ENCODE results near the gene PAGR1. TPM values are rescaled to one million over a fixed set of nuclear protein-coding genes. Genes with fewer than 3 reads are reported as not detected.
"Not testable (repeated sequence)": the region's sequence is repeated elsewhere in the genome, so short reads cannot be mapped to it uniquely, and the experiment has no call there.

Gene PAGR1
- total and polyA plus RNA-seq, 5 donors = 13.7 to 33.8 (median 16.0) TPM

GRCh38 chr16:29858149-29858849 is 42.3 kb downstream of the PAGR1 start:
- intact Hi-C loops (cut with DNase I) = no loop called here
- ATAC-seq (no peak), DNase-seq (no peak)
- H3K27ac ChIP-seq (ENCODE audit: low read length) = no peak overlapping the region
- no peaks in the 10 kb centered on the region for H3K27me3 ChIP-seq (ENCODE audit: control insufficient read depth, insufficient read depth)
- no peaks in the 10 kb centered on the region for H3K9me3 ChIP-seq (ENCODE audit: control insufficient read depth, low read length)
- peaks cover 5% of the 10 kb centered on the region for H3K4me1 ChIP-seq (ENCODE audit: control insufficient read depth, insufficient read depth, low read length)
- no peak overlapping the region for H3K4me3 ChIP-seq (ENCODE audit: low read length)
- 56% methylated on average over 10 of the region's 10 CpGs for WGBS

DNA sequence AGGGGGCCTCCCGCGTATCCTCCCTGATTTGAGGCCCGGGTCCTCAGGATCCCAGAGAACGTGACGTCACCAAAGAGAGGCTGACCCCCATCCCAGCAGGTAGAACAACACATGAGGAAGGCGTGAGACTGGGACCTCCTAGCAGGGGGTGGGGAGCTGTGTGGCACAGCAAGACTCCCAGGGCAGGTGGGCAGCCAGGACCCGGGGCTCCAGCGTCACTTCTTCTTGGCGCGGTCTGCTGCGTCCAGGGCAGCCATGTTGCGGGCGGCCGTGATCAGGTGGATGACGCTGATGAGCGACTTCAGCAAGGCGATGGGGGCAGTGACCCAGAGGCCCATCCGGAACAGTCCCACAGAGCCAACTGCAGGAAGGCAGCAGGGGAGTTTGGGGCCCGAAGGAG is 43.0 kb downstream of the PAGR1 start:
- no peak overlapping the region for H3K27ac ChIP-seq (ENCODE audit: low read length)
- WGBS = 92% methylated on average over 19 of the region's 19 CpGs
- H3K4me3 ChIP-seq (ENCODE audit: low read length) = no peak overlapping the region
- H3K27me3 ChIP-seq (ENCODE audit: control insufficient read depth, insufficient read depth) = no peaks in the 10 kb centered on the region
- no peak for ATAC-seq
- H3K4me1 ChIP-seq (ENCODE audit: control insufficient read depth, insufficient read depth, low read length) = peaks cover 7% of the 10 kb centered on the region
- intact Hi-C loops (cut with DNase I) = no loop called here
- peak in 1 of 3 donors; percentile 53 for DNase-seq
- H3K9me3 ChIP-seq (ENCODE audit: control insufficient read depth, low read length) = no peaks in the 10 kb centered on the region

GRCh38 chr16:29860218-29860617 is 44.3 kb downstream of the PAGR1 start:
- Histone ChIP-seq H3K9me3 (ENCODE audit: control insufficient read depth, low read length) (no peaks in the 10 kb centered on the region), H3K27me3 (ENCODE audit: control insufficient read depth, insufficient read depth) (no peaks in the 10 kb centered on the region), H3K4me1 (ENCODE audit: control insufficient read depth, insufficient read depth, low read length) (peaks cover 7% of the 10 kb centered on the region), H3K27ac (ENCODE audit: low read length) (no peak overlapping the region), H3K4me3 (ENCODE audit: low read length) (no peak overlapping the region)
- DNase-seq (peak; percentile 73 to 86 (median 82)), ATAC-seq (peak; percentile 28 to 53)
- 65% methylated on average over 9 of the region's 9 CpGs for WGBS
- intact Hi-C loops (cut with DNase I) = loop anchor here in 1 of 4 donors (10.0 kb wide), 1 partner anchor 135 kb away; the partner anchor contains the start of genes HIRIP3 and INO80E

GRCh38 chr16:29862383-29862883 is 46.5 kb downstream of the PAGR1 start:
- peaks cover 7% of the 10 kb centered on the region for H3K4me1 ChIP-seq (ENCODE audit: control insufficient read depth, insufficient read depth, low read length)
- H3K27me3 ChIP-seq (ENCODE audit: control insufficient read depth, insufficient read depth) = no peaks in the 10 kb centered on the region
- DNase-seq = peak in 2 of 3 donors; percentile 62 to 64
- H3K9me3 ChIP-seq (ENCODE audit: control insufficient read depth, low read length) = no peaks in the 10 kb centered on the region
- intact Hi-C loops (cut with DNase I) = loop anchor here in 1 of 4 donors (10.0 kb wide), 1 partner anchor 132 kb away; the partner anchor contains the start of genes HIRIP3 and INO80E
- H3K27ac ChIP-seq (ENCODE audit: low read length) = peak overlapping the region; percentile 89
- peak in 1 of 2 donors; percentile 0 for ATAC-seq
- 1% methylated on average over 27 of the region's 27 CpGs for WGBS
- peak overlapping the region; percentile 90 for H3K4me3 ChIP-seq (ENCODE audit: low read length)

GRCh38 chr16:29862884-29863668 is 47.1 kb downstream of the PAGR1 start, which contains the start of gene CDIPT:
TSS of gene CDIPT (minus strand) at chr16:29863226. CDS start at chr16:29862857, 369 bp downstream.
- intact Hi-C loops (cut with DNase I) = loop anchor here in 1 of 4 donors (10.0 kb wide), 1 partner anchor 132 kb away; the partner anchor contains the start of genes HIRIP3 and INO80E
- WGBS = under 1% methylated on average over 56 of the region's 57 CpGs

GRCh38 chr16:29863669-29863984 is 47.7 kb downstream of the PAGR1 start:
- ATAC-seq (no peak), DNase-seq (no peak)
- peak overlapping the region; percentile 57 for H3K27ac ChIP-seq (ENCODE audit: low read length)
- peaks cover 7% of the 10 kb centered on the region for H3K4me1 ChIP-seq (ENCODE audit: control insufficient read depth, insufficient read depth, low read length)
- no peaks in the 10 kb centered on the region for H3K9me3 ChIP-seq (ENCODE audit: control insufficient read depth, low read length)
- intact Hi-C loops (cut with DNase I) = loop anchor here in 1 of 4 donors (10.0 kb wide), 1 partner anchor 131 kb away; the partner anchor contains the start of genes HIRIP3 and INO80E
- peak overlapping the region; percentile 4 for H3K4me3 ChIP-seq (ENCODE audit: low read length)
- 29% methylated on average over 16 of the region's 16 CpGs for WGBS
- H3K27me3 ChIP-seq (ENCODE audit: control insufficient read depth, insufficient read depth) = no peaks in the 10 kb centered on the region

More at GRCh38 chr16:29862884-29863668, 47.1 kb downstream of the PAGR1 start, which contains the start of gene CDIPT:
- peak within 1 kb of the TSS; percentile 89 for H3K27ac ChIP-seq (ENCODE audit: low read length)
- ATAC-seq (peak; percentile 97 to 98), DNase-seq (peak; percentile 95 to 98 (median 96))
- H3K4me1 ChIP-seq (ENCODE audit: control insufficient read depth, insufficient read depth, low read length) = peaks cover 7% of the 10 kb centered on the region
- H3K27me3 ChIP-seq (ENCODE audit: control insufficient read depth, insufficient read depth) = no peaks in the 10 kb centered on the region
- H3K9me3 ChIP-seq (ENCODE audit: control insufficient read depth, low read length) = no peaks in the 10 kb centered on the region
- H3K4me3 ChIP-seq (ENCODE audit: low read length) = peak within 1 kb of the TSS; percentile 90

DNA sequence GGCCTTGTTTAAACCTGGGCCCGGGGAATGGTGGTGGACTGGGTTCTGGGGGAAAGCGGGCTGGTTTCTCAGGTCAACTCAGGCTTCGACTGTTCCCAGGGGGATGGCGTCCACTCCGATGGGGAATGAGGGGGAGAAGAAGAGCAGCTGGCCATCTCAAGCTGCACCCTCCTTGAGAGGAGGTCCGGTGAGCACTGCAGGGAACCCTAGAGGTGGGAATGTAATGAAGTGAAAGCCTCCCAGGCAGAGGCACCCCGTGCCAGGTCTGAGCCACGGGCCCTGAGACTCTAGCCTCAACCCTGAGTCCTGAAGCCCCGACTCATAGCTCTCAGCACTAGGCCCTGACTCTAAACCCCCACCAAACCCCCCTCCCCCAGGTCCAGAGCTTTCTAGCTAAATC is 48.3 kb downstream of the PAGR1 start:
- no peak overlapping the region for H3K27ac ChIP-seq (ENCODE audit: low read length)
- intact Hi-C loops (cut with DNase I) = loop anchor here in 1 of 4 donors (10.0 kb wide), 1 partner anchor 131 kb away; the partner anchor contains the start of genes HIRIP3 and INO80E

GRCh38 chr16:29868396-29869009 is 52.6 kb downstream of the PAGR1 start:
- Histone ChIP-seq H3K9me3 (ENCODE audit: control insufficient read depth, low read length) (no peaks in the 10 kb centered on the region), H3K4me1 (ENCODE audit: control insufficient read depth, insufficient read depth, low read length) (peaks cover 2% of the 10 kb centered on the region), H3K4me3 (ENCODE audit: low read length) (no peak overlapping the region), H3K27ac (ENCODE audit: low read length) (no peak overlapping the region), H3K27me3 (ENCODE audit: control insufficient read depth, insufficient read depth) (no peaks in the 10 kb centered on the region)
- intact Hi-C loops (cut with DNase I) = loop anchor here in 1 of 4 donors (10.0 kb wide), 1 partner anchor 126 kb away; the partner anchor contains the start of genes HIRIP3 and INO80E
- DNase-seq (no peak), ATAC-seq (no peak)
- 78% methylated on average over 8 of the region's 8 CpGs for WGBS

More for the DNA sequence above, 48.3 kb downstream of the PAGR1 start:
- WGBS = 73% methylated on average over 9 of the region's 9 CpGs
- Histone ChIP-seq H3K4me1 (ENCODE audit: control insufficient read depth, insufficient read depth, low read length) (peaks cover 7% of the 10 kb centered on the region), H3K27me3 (ENCODE audit: control insufficient read depth, insufficient read depth) (no peaks in the 10 kb centered on the region), H3K4me3 (ENCODE audit: low read length) (no peak overlapping the region), H3K9me3 (ENCODE audit: control insufficient read depth, low read length) (no peaks in the 10 kb centered on the region)
- ATAC-seq (no peak), DNase-seq (no peak)

GRCh38 chr16:29869067-29869466 is 53.1 kb downstream of the PAGR1 start:
- H3K27me3 ChIP-seq (ENCODE audit: control insufficient read depth, insufficient read depth); DNase-seq; H3K9me3 ChIP-seq (ENCODE audit: control insufficient read depth, low read length); H3K4me1 ChIP-seq (ENCODE audit: control insufficient read depth, insufficient read depth, low read length); H3K27ac ChIP-seq (ENCODE audit: low read length); ATAC-seq; H3K4me3 ChIP-seq (ENCODE audit: low read length): not testable (repeated sequence)
- 93% methylated on average over 8 of the region's 8 CpGs for WGBS
- intact Hi-C loops (cut with DNase I) = loop anchor here in 1 of 4 donors (10.0 kb wide), 1 partner anchor 126 kb away; the partner anchor contains the start of genes HIRIP3 and INO80E

Measured in right cardiac atrium (tissue), 5 donors.